ENCODE results near the gene EBP. TPM values are rescaled to one million over a fixed set of nuclear protein-coding genes. Genes with fewer than 3 reads are reported as not detected.
A peak's percentile ranks its signal among the peaks of the same experiment; 100 is the strongest.

Gene EBP
- total and polyA plus RNA-seq, 9 of the 15 experiments (the other 6 are each of a cell fraction or from before 2014, with no cell fraction given) = 228 to 987 (median 274) TPM

DNA sequence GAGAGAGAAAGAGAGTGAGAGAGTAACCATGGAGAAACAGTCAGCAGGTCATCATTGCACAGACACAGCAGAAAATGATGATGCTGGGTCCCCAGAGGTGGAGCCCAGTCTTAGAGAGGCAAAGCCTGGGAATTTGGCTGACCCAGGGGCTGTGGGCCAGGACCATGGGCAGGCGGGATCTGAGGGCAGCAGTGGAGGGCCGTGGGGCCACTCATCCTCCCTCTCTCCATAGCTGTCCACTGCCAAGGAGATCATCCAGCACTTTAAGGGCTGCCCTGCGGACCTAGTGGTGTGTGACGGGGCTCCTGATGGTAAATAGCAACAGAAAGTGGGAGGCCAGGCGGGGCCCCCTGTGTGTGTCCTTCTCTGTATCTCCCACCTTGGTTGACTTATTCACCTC is 42.8 kb upstream of the EBP start (continued):
- TF ChIP-seq TAF15 (IDR thresholded peaks at IDR 0.05; ENCODE audit: low read depth, low read length) = no peak

DNA sequence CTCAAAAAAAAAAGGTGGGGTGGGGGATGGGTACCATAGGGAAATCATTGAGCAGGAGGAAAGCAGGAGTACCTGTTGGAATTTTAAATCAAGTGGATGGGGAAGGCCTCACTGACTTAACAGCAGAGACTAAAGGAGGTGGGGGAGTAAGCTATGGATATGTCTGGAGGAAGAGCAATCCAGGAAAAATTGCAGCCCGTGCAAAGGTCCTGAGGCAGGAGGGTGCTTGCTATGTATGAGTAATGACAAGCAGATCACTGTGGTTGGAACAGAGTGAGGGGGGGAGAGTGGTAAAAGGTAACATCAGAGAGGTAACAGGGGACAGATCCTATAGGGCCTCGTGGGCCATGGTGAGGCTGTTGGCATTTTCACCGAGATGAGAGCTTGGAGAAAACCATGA is 41.5 kb upstream of the EBP start:
- no peak for ATAC-seq
- H3K4me3 ChIP-seq = no peak overlapping the region
- DNase-seq (ENCODE audit: extremely low read depth in 1 of 4, low spot score in 3 of 4) = no peak
- POLR2A ChIA-PET = interaction anchor here (0.9 kb wide), 1 partner anchor 11 kb away, joined by 3 read pairs; no protein-coding TSS in a partner anchor
- H3K4me2 ChIP-seq (ENCODE audit: insufficient read depth, low read length) = no peak overlapping the region
- TF ChIP-seq RBM25 (IDR thresholded peaks at IDR 0.05; ENCODE audit: low read depth, low read length, severe bottlenecking) = peak; percentile 35
- TF ChIP-seq FOXK1 (CRISPR knock-in tag; IDR thresholded peaks at IDR 0.05; ENCODE audit: borderline replicate concordance) = no peak
- no peak for TF ChIP-seq PURB (CRISPR knock-in tag; IDR thresholded peaks at IDR 0.05; ENCODE audit: low read depth)
- TF ChIP-seq, protein P1, sequence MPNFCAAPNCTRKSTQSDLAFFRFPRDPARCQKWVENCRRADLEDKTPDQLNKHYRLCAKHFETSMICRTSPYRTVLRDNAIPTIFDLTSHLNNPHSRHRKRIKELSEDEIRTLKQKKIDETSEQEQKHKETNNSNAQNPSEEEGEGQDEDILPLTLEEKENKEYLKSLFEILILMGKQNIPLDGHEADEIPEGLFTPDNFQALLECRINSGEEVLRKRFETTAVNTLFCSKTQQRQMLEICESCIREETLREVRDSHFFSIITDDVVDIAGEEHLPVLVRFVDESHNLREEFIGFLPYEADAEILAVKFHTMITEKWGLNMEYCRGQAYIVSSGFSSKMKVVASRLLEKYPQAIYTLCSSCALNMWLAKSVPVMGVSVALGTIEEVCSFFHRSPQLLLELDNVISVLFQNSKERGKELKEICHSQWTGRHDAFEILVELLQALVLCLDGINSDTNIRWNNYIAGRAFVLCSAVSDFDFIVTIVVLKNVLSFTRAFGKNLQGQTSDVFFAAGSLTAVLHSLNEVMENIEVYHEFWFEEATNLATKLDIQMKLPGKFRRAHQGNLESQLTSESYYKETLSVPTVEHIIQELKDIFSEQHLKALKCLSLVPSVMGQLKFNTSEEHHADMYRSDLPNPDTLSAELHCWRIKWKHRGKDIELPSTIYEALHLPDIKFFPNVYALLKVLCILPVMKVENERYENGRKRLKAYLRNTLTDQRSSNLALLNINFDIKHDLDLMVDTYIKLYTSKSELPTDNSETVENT (CRISPR knock-in tag; IDR thresholded peaks at IDR 0.05) = no peak
- no peak for TF ChIP-seq CEBPB (tag; IDR thresholded peaks at IDR 0.05)
- no peaks in the 10 kb centered on the region for H4K20me1 ChIP-seq (replicated peaks; ENCODE audit: control insufficient read depth, insufficient read depth, low read length)
- no peak overlapping the region for H3K27ac ChIP-seq (ENCODE audit: extremely low read depth, low read depth, low read length)
- H3K9me3 ChIP-seq (replicated peaks; ENCODE audit: control insufficient read depth, insufficient read depth, low read depth, low read length) = no peaks in the 10 kb centered on the region
- no TSS peak for BruUV-seq (replicated peaks)
- 90% methylated on average over 3 of the region's 3 CpGs for WGBS (ENCODE audit: insufficient coverage, low coverage, missing lambda C conversion rate)
- H3K79me2 ChIP-seq (ENCODE audit: control insufficient read depth, insufficient read depth, low read length) = peaks cover 42% of the 10 kb centered on the region
- peaks cover 71% of the 10 kb centered on the region; the same call in 2 of the 3 replicates for H3K36me3 ChIP-seq (ENCODE audit: control insufficient read depth, insufficient read depth, low read length)
- H3K9me1 ChIP-seq (ENCODE audit: control insufficient read depth, insufficient read depth, low read length) = peaks cover 4% of the 10 kb centered on the region
- intact Hi-C loops (cut with micrococcal nuclease) = no loop called here
- H2AFZ ChIP-seq (ENCODE audit: low read depth, low read length) = no peak overlapping the region
- H3K9ac ChIP-seq (ENCODE audit: insufficient read depth in 1 of 2, low read depth in 2 of 2, low read length in 2 of 2) = no peak overlapping the region
- CTCF ChIA-PET (ENCODE audit: low intra/inter-chr PET ratio) = no interaction called here
- peaks cover 3 to 6% of the 10 kb centered on the region in 2 experiments; a peak in 4 of 5 replicates for H3K4me1 ChIP-seq (replicated peaks in 1 of 2; ENCODE audit: control insufficient read depth in 2 of 2, insufficient read depth in 2 of 2, low read length in 2 of 2)
- no peaks in the 10 kb centered on the region for H3K27me3 ChIP-seq (ENCODE audit: control insufficient read depth in 2 of 2, insufficient read depth in 2 of 2, low read length in 2 of 2)
- no peak for FAIRE-seq
- in situ Hi-C loops (cut with MboI) = loop anchor here (25.0 kb wide), 1 partner anchor 618 kb away; no protein-coding TSS in a partner anchor
